Fibroblast of lung (primary cell): ENCODE results near the gene CCDC61. TPM values are rescaled to one million over a fixed set of nuclear protein-coding genes. Genes with fewer than 3 reads are reported as not detected.
A peak's percentile ranks its signal among the peaks of the same experiment; 100 is the strongest.

ENCODE experiments used
- DNase-seq, 2 donors: peaks; one replicate each; pipeline versions ENCODE4 v3.0.0 to v3.0.0-alpha.2; 2010; ENCODE audit warnings: low read depth in 2 of 2
- H2AFZ ChIP-seq: 2 replicates; pipeline ENCODE4 v1.5.1; 2012; ENCODE audit warnings: low read length, control low read depth, inconsistent platforms
- H3K27ac ChIP-seq: 2 replicates; pipeline ENCODE4 v1.5.1; 2011; ENCODE audit warnings: low read length, control low read depth; ENCODE audit not compliant: insufficient read depth
- H3K27me3 ChIP-seq: 2 replicates; pipeline ENCODE4 v1.5.1; 2011; ENCODE audit warnings: mild to moderate bottlenecking, low read length; ENCODE audit not compliant: control insufficient read depth, insufficient read depth
- H3K36me3 ChIP-seq: 2 replicates; pipeline ENCODE4 v1.5.1; 2011; ENCODE audit warnings: low read length; ENCODE audit not compliant: control insufficient read depth, insufficient read depth
- H3K4me1 ChIP-seq: 2 replicates; pipeline ENCODE4 v1.5.1; 2011; ENCODE audit warnings: low read length; ENCODE audit not compliant: control insufficient read depth, insufficient read depth; ENCODE audit errors: extremely low read depth
- H3K4me2 ChIP-seq: 2 replicates; pipeline ENCODE4 v1.5.1; 2011; ENCODE audit warnings: low read length, control low read depth; ENCODE audit not compliant: insufficient read depth; ENCODE audit errors: extremely low read depth
- H3K4me3 ChIP-seq, 4 experiments: fragments of 200-600 bp in 1 of 4; sonication (generic) in 1 of 4; replicated peaks in 1 of 4; 2 replicates each; pipeline ENCODE4 v1.5.1; 2011 to 2016; ENCODE audit warnings: low read length in 4 of 4, low read depth in 3 of 4, mild to moderate bottlenecking in 3 of 4, control low read depth in 2 of 4, inconsistent platforms in 1 of 4, mixed read lengths in 1 of 4; ENCODE audit not compliant: insufficient read depth in 1 of 4; ENCODE audit errors: control extremely low read depth in 1 of 4
- H3K79me2 ChIP-seq: 2 replicates; pipeline ENCODE4 v1.5.1; 2012; ENCODE audit warnings: mild to moderate bottlenecking, low read length, inconsistent platforms; ENCODE audit not compliant: control insufficient read depth, insufficient read depth
- H3K9ac ChIP-seq: 2 replicates; pipeline ENCODE4 v1.5.1; 2011; ENCODE audit warnings: mild to moderate bottlenecking, low read length, control low read depth; ENCODE audit not compliant: insufficient read depth
- H3K9me3 ChIP-seq: 2 replicates; pipeline ENCODE4 v1.5.1; 2012; ENCODE audit warnings: low read depth, low read length; ENCODE audit not compliant: control insufficient read depth, insufficient read depth
- H4K20me1 ChIP-seq: 2 replicates; pipeline ENCODE4 v1.5.1; 2011; ENCODE audit warnings: low read length; ENCODE audit not compliant: control insufficient read depth, insufficient read depth; ENCODE audit errors: extremely low read depth
- EZH2 ChIP-seq: IDR thresholded peaks from 2 replicates; pipeline ENCODE4 v1.5.1; 2012; ENCODE audit warnings: low read length, control low read depth, mild to moderate bottlenecking; ENCODE audit errors: missing control alignments
- polyA plus RNA-seq, 2 donors: library from polyadenylated mRNA; depleted of rRNA in 1 of 2; stranded (reverse) in 1 of 2; unstranded in 1 of 2; fragments of >200 nt; gene quantifications; 2 replicates each; pipeline ENCODE4 v1.2.1, GENCODE V29; 2011 to 2012; ENCODE audit warnings: missing spikeins in 1 of 2
- total RNA-seq: library from RNA; depleted of rRNA; stranded (reverse); fragments of >200 nt; gene quantifications from 2 replicates; pipeline ENCODE4 v1.2.1, GENCODE V29; 2014
- TF ChIP-seq, protein P1 (sequence below), 2 donors: IDR thresholded peaks in 1 of 2; conservative IDR thresholded peaks in 1 of 2; 1 replicate in 1 of 2; 2 replicates in 1 of 2; pipeline ENCODE4 v1.5.1; 2011 to 2012; ENCODE audit warnings: low read length in 2 of 2, control low read depth in 1 of 2, inconsistent platforms in 1 of 2, low read depth in 1 of 2, mild to moderate bottlenecking in 1 of 2

The CCDC61 gene
- total and polyA plus RNA-seq, 2 donors (not counting 1 experiment from before 2014, with no cell fraction given) = 4.5 to 8.9 TPM

DNA sequence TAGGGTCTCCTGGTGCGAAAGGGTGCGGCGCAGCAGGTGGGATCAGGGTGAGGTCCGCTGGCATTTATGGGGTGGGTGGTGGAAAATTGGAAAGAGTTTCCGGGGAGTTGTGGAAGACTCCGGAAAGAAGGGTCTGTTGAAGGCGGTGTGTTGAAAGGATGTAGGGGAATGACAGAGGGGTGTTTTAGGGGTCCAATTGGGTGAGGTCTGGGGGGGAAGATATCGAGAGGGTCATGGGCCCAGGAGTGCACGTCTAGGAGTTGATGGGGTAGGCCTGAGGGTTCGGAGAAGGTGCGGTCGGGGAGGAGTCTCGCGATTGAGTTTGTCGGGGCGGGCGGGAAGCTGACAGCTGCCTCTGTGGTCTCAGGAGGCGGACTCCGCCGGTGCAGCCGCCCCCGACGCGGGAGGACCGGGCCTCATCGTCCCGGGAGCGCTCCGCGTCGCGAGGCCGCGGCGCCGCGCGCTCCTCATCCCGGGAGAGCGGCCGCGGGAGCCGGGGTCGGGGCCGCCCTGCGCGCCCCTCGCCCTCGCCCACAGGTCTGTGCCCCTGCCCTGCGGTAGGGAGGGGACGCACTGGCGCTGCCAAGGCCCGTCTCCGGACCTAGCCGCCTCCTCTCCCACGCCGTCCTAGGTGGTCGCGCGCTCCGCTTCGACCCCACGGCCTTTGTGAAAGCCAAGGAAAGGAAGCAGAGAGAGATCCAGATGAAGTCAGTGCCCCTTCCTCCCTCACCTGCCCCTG, 20.6 kb downstream of the CCDC61 start:
- TF ChIP-seq, protein P1, sequence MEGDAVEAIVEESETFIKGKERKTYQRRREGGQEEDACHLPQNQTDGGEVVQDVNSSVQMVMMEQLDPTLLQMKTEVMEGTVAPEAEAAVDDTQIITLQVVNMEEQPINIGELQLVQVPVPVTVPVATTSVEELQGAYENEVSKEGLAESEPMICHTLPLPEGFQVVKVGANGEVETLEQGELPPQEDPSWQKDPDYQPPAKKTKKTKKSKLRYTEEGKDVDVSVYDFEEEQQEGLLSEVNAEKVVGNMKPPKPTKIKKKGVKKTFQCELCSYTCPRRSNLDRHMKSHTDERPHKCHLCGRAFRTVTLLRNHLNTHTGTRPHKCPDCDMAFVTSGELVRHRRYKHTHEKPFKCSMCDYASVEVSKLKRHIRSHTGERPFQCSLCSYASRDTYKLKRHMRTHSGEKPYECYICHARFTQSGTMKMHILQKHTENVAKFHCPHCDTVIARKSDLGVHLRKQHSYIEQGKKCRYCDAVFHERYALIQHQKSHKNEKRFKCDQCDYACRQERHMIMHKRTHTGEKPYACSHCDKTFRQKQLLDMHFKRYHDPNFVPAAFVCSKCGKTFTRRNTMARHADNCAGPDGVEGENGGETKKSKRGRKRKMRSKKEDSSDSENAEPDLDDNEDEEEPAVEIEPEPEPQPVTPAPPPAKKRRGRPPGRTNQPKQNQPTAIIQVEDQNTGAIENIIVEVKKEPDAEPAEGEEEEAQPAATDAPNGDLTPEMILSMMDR (conservative IDR thresholded peaks at IDR 0.05 in 1 of 2, IDR thresholded peaks at IDR 0.05 in 1 of 2; ENCODE audit: low read depth in 1 of 2, low read length in 2 of 2) = no peak
- TF ChIP-seq EZH2 = peak; percentile 92
- H3K4me1 ChIP-seq = peaks cover 5% of the 10 kb centered on the region
- no peak for DNase-seq
- no peaks in the 10 kb centered on the region for H3K36me3 ChIP-seq
- H3K27ac ChIP-seq = no peak overlapping the region
- peak overlapping the region; percentile 31 to 64 (median 61) for H3K4me3 ChIP-seq
- H3K9me3 ChIP-seq = no peaks in the 10 kb centered on the region
- no peaks in the 10 kb centered on the region for H4K20me1 ChIP-seq
- H3K9ac ChIP-seq = no peak overlapping the region
- H3K79me2 ChIP-seq = no peaks in the 10 kb centered on the region
- H3K4me2 ChIP-seq = peak overlapping the region; percentile 100
- peaks cover 7% of the 10 kb centered on the region for H3K27me3 ChIP-seq
- H2AFZ ChIP-seq = no peak overlapping the region

DNA sequence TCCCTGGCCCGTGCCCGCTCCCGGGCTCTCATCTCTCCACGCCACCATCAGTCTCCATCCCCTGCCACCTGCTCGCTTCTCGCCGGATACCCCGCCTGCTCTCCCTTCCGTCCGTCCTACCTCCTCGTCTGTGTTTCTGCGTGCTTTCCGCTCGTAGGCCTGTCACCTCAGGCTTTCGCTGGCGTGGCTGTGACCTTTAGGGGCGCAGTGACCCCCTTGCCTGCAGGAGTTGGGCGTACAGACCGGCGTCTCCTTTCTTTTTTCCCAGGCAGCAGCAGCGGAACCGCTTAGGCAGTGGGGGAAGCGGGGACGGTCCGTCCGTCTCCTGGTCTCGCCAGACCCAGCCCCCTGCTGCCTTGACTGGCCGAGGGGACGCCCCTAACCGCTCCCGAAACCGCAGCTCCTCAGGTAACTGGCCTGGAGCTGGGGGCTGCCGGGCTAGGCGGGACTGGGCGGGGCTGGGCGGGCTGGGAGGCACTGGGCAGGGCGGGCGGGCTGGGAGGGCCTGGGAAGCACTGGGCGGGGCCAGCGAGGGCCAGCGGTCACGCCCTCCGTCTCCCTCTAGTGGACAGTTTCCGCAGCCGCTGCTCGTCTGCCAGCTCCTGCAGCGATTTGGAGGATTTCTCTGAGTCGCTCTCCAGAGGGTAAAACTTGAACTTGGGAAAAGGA, 21.3 kb downstream of the CCDC61 start:
- Histone ChIP-seq H3K4me1 (peaks cover 5% of the 10 kb centered on the region), H2AFZ (peak overlapping the region; percentile 69), H3K9ac (peak overlapping the region; percentile 7), H3K79me2 (no peaks in the 10 kb centered on the region), H3K4me3 (peak overlapping the region; percentile 31 to 64 (median 61)), H3K27ac (no peak overlapping the region), H4K20me1 (no peaks in the 10 kb centered on the region), H3K27me3 (peaks cover 7% of the 10 kb centered on the region), H3K4me2 (peak overlapping the region; percentile 100), H3K36me3 (no peaks in the 10 kb centered on the region), H3K9me3 (no peaks in the 10 kb centered on the region)
- peak; percentile 59 to 68 for DNase-seq
- TF ChIP-seq EZH2 = peak; percentile 7
- TF ChIP-seq, protein P1 (conservative IDR thresholded peaks at IDR 0.05 in 1 of 2, IDR thresholded peaks at IDR 0.05 in 1 of 2; ENCODE audit: low read depth in 1 of 2, low read length in 2 of 2) = peak; percentile 48 to 79

DNA sequence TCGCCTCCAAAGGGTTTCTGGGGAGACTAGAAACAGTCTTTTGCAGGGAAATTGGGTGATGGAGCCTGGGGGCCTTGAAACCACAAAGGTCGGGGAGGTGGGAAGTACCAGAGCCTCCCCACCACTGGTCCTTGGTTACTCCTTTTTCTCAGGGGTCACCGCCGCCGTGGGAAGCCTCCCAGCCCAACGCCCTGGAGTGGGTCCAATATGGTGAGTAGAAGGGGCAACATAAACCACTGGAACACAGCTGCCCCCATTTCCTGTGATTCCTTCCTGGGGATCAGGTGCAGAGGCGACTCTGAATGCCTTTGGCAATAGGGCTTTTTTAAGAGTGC, 21.8 kb downstream of the CCDC61 start:
- Histone ChIP-seq H3K36me3 (no peaks in the 10 kb centered on the region), H3K9me3 (no peaks in the 10 kb centered on the region), H4K20me1 (no peaks in the 10 kb centered on the region), H3K79me2 (no peaks in the 10 kb centered on the region), H3K27ac (no peak overlapping the region), H3K9ac (no peak overlapping the region), H2AFZ (no peak overlapping the region), H3K4me3 (no peak overlapping the region), H3K27me3 (peaks cover 7% of the 10 kb centered on the region), H3K4me1 (peaks cover 5% of the 10 kb centered on the region), H3K4me2 (no peak overlapping the region)
- TF ChIP-seq, protein P1 (conservative IDR thresholded peaks at IDR 0.05 in 1 of 2, IDR thresholded peaks at IDR 0.05 in 1 of 2; ENCODE audit: low read depth in 1 of 2, low read length in 2 of 2) = no peak
- no peak for TF ChIP-seq EZH2
- no peak for DNase-seq
